H1 (cell line): ENCODE results near the gene NETO2. TPM values are rescaled to one million over a fixed set of nuclear protein-coding genes. Genes with fewer than 3 reads are reported as not detected.

Source experiments
- CTCF ChIA-PET: fragments of 300-600 bp; sonication (Branson Sonifier 250); formaldehyde crosslinking; loops from one replicate; lab custom pipeline; 2021; ENCODE audit not compliant: partially characterized antibody; lab: Charles Lee
- POLR2A ChIA-PET: fragments of 300-600 bp; sonication (Branson Sonifier 250); formaldehyde crosslinking; loops from one replicate; lab custom pipeline; 2021; ENCODE audit warnings: inconsistent platforms; ENCODE audit not compliant: partially characterized antibody; lab: Charles Lee
- DNase-seq, 2 experiments: peaks; one replicate each; pipeline versions ENCODE4 v3.0.0 to v3.0.0-alpha.2; 2010 to 2022; ENCODE audit warnings: low spot score in 2 of 2, low read depth in 1 of 2, mixed read lengths in 1 of 2
- FAIRE-seq: peaks from 2 replicates; lab custom pipeline; 2011; peaks lifted over from hg19 to GRCh38; lab: Jason Lieb, UNC
- H2AFZ ChIP-seq: 2 replicates; pipeline ENCODE4 v1.8.1; 2012; ENCODE audit warnings: low read length, inconsistent platforms
- H2AK5ac ChIP-seq: 2 replicates; pipeline ENCODE4 v1.6.1; 2013; ENCODE audit warnings: low read depth, low read length
- H2BK120ac ChIP-seq: replicated peaks from 2 replicates; pipeline ENCODE3; 2013; ENCODE audit warnings: low read depth, low read length, inconsistent platforms
- H2BK12ac ChIP-seq: 2 replicates; pipeline ENCODE4 v1.6.1; 2013; ENCODE audit warnings: low read depth, low read length
- H2BK15ac ChIP-seq: 2 replicates; pipeline ENCODE4 v1.6.1; 2013; ENCODE audit warnings: low read length
- H2BK20ac ChIP-seq: 2 replicates; pipeline ENCODE4 v1.6.1; 2013; ENCODE audit warnings: low read length
- H2BK5ac ChIP-seq: 2 replicates; pipeline ENCODE4 v1.6.1; 2013; ENCODE audit warnings: low read depth, low read length
- H3K14ac ChIP-seq: 2 replicates; pipeline ENCODE4 v1.6.1; 2013; ENCODE audit warnings: inconsistent platforms; ENCODE audit not compliant: insufficient read length
- H3K18ac ChIP-seq: 2 replicates; pipeline ENCODE4 v1.6.1; 2013; ENCODE audit warnings: low read length; ENCODE audit errors: extremely low read depth
- H3K23ac ChIP-seq: 2 replicates; pipeline ENCODE4 v1.6.1; 2013; ENCODE audit warnings: inconsistent platforms; ENCODE audit not compliant: insufficient read length
- H3K23me2 ChIP-seq: 2 replicates; pipeline ENCODE4 v1.6.1; 2013; ENCODE audit warnings: low read depth, low read length
- H3K27ac ChIP-seq: 2 replicates; pipeline ENCODE4 v1.6.1; 2011; ENCODE audit warnings: low read depth, low read length, inconsistent platforms
- H3K27me3 ChIP-seq, 4 experiments: replicated peaks in 1 of 4; 1 replicate in 1 of 4; 2 replicates in 3 of 4; pipeline versions ENCODE4 v1.6.1 to v1.8.1; 2011 to 2013; ENCODE audit warnings: low read length in 3 of 4, mild to moderate bottlenecking in 3 of 4, inconsistent platforms in 2 of 4, mixed read lengths in 2 of 4, moderate library complexity in 1 of 4; ENCODE audit not compliant: control insufficient read depth in 3 of 4, insufficient read depth in 3 of 4; ENCODE audit errors: extremely low read depth in 1 of 4
- H3K36me3 ChIP-seq, 4 experiments: 2 replicates each; pipeline versions ENCODE4 v1.6.1 to v1.8.1; 2011 to 2013; ENCODE audit warnings: mild to moderate bottlenecking in 4 of 4, low read length in 3 of 4, moderate library complexity in 2 of 4, control low read depth in 1 of 4, inconsistent platforms in 1 of 4; ENCODE audit not compliant: insufficient read depth in 4 of 4, control insufficient read depth in 2 of 4
- H3K4ac ChIP-seq: replicated peaks from 2 replicates; pipeline ENCODE3; 2013; ENCODE audit warnings: low read length, low read depth, mixed read lengths, inconsistent platforms; ENCODE audit not compliant: insufficient read length
- H3K4me1 ChIP-seq, 4 experiments: replicated peaks in 1 of 4; 1 replicate in 1 of 4; 2 replicates in 3 of 4; pipeline versions ENCODE4 v1.6.1 to v1.8.1; 2011 to 2013; ENCODE audit warnings: low read length in 3 of 4, inconsistent platforms in 2 of 4, mixed read lengths in 1 of 4; ENCODE audit not compliant: insufficient read depth in 4 of 4, control insufficient read depth in 3 of 4
- H3K4me2 ChIP-seq, 2 experiments: 2 replicates each; pipeline versions ENCODE4 v1.6.1 to v1.8.1; 2011 to 2013; ENCODE audit warnings: low read depth in 2 of 2, low read length in 2 of 2, control low read depth in 1 of 2, inconsistent platforms in 1 of 2, mild to moderate bottlenecking in 1 of 2; ENCODE audit not compliant: insufficient read depth in 1 of 2
- H3K4me3 ChIP-seq, 4 experiments: fragments of 200-600, 300-600 bp in 1 of 4; sonication (generic), shearing (Covaris generic), sonication (Bioruptor Twin) in 1 of 4; 2 replicates each; pipeline versions ENCODE4 v1.5.1 to v1.8.1; 2011 to 2016; ENCODE audit warnings: low read length in 4 of 4, low read depth in 3 of 4, control low read depth in 2 of 4, inconsistent platforms in 2 of 4, mild to moderate bottlenecking in 2 of 4, mixed read lengths in 1 of 4, moderate library complexity in 1 of 4; ENCODE audit not compliant: insufficient read depth in 2 of 4; ENCODE audit errors: extremely low read depth in 1 of 4
- H3K56ac ChIP-seq: replicated peaks from 2 replicates; pipeline ENCODE3; 2013; ENCODE audit warnings: low read depth, mild to moderate bottlenecking, mixed read lengths, low read length, inconsistent platforms; ENCODE audit not compliant: insufficient read length
- H3K79me1 ChIP-seq: 2 replicates; pipeline ENCODE4 v1.6.1; 2013; ENCODE audit warnings: low read depth, low read length, control low read depth
- H3K79me2 ChIP-seq, 2 experiments: 2 replicates each; pipeline versions ENCODE4 v1.6.1 to v1.8.1; 2012 to 2013; ENCODE audit warnings: low read length in 2 of 2, mild to moderate bottlenecking in 2 of 2, inconsistent platforms in 1 of 2; ENCODE audit not compliant: insufficient read depth in 2 of 2, control insufficient read depth in 1 of 2
- H3K9ac ChIP-seq, 4 experiments: replicated peaks in 1 of 4; 1 replicate in 1 of 4; 2 replicates in 3 of 4; pipeline versions ENCODE4 v1.6.1 to v1.8.1; 2011 to 2013; ENCODE audit warnings: low read depth in 3 of 4, low read length in 3 of 4, control low read depth in 2 of 4, mild to moderate bottlenecking in 2 of 4, moderate library complexity in 2 of 4, inconsistent platforms in 1 of 4; ENCODE audit errors: extremely low read depth in 1 of 4
- H3K9me3 ChIP-seq, 2 experiments: 2 replicates each; pipeline versions ENCODE4 v1.6.1 to v1.8.1; 2012 to 2013; ENCODE audit warnings: mild to moderate bottlenecking in 2 of 2, moderate library complexity in 2 of 2, control low read depth in 1 of 2, inconsistent platforms in 1 of 2, low read depth in 1 of 2, low read length in 1 of 2, mixed read lengths in 1 of 2; ENCODE audit not compliant: insufficient read depth in 2 of 2
- H4K20me1 ChIP-seq, 2 experiments: replicated peaks in 1 of 2; 2 replicates each; pipeline versions ENCODE3 to v1.8.1; 2011 to 2013; ENCODE audit warnings: inconsistent platforms in 2 of 2, low read length in 2 of 2, mild to moderate bottlenecking in 1 of 2; ENCODE audit not compliant: insufficient read depth in 2 of 2, control insufficient read depth in 1 of 2
- H4K5ac ChIP-seq: 2 replicates; pipeline ENCODE4 v1.6.1; 2013; ENCODE audit warnings: low read length, low read depth, mixed read lengths, inconsistent platforms; ENCODE audit not compliant: insufficient read length
- H4K8ac ChIP-seq: 2 replicates; pipeline ENCODE4 v1.8.0; 2013; ENCODE audit warnings: mild to moderate bottlenecking, moderate library complexity, low read length, inconsistent platforms; ENCODE audit not compliant: insufficient read depth; ENCODE audit errors: extremely low read depth
- H4K91ac ChIP-seq: replicated peaks from 2 replicates; pipeline ENCODE3; 2013; ENCODE audit warnings: low read length, mixed read lengths, inconsistent platforms; ENCODE audit not compliant: insufficient read length
- MAFK ChIP-seq: IDR thresholded peaks from 2 replicates; pipeline ENCODE4 v1.6.1; 2012; ENCODE audit warnings: low read depth, mild to moderate bottlenecking, improper control_type of control experiment, low read length
- POLR2AphosphoS5 ChIP-seq: IDR thresholded peaks from 2 replicates; pipeline ENCODE4 v1.6.1; 2011; ENCODE audit warnings: low read depth, low read length
- WGBS, 2 experiments: shearing (Covaris generic) in 1 of 2; methylation state at CpG; one replicate each; pipeline versions ENCODE4 v1.1.6 to v1.1.7; 2013 to 2015; ENCODE audit warnings: low lambda C conversion rate in 2 of 2, mixed read lengths in 2 of 2, inconsistent platforms in 1 of 2, low coverage in 1 of 2, missing lambda C conversion rate in 1 of 2; ENCODE audit not compliant: insufficient replicate concordance in 2 of 2, insufficient coverage in 1 of 2, insufficient read length in 1 of 2; ENCODE audit errors: extremely low coverage in 1 of 2, missing lambda C conversion rate in 1 of 2; 5-methylcytosine and 5-hydroxymethylcytosine counted together
- polyA plus RNA-seq, 7 experiments: library from polyadenylated mRNA; depleted of rRNA in 3 of 7; stranded (reverse) in 5 of 7; unstranded in 2 of 7; fragments of >200 nt in 5 of 7; fragments of 200-250 nt in 2 of 7; gene quantifications; 1 replicate in 5 of 7; 2 replicates in 1 of 7; 4 replicates in 1 of 7; pipeline versions ENCODE4 v1.2.1 to v1.2.3, GENCODE V29; 2011 to 2013; ENCODE audit warnings: missing spikeins in 2 of 7, mixed read lengths in 2 of 7
- total RNA-seq: library from RNA; stranded (reverse); fragmentation: NEBNext Ultra II Directional; extraction: Animal tissue kit (Norgen Biotek cat#: 25700); gene quantifications from 2 replicates; pipeline ENCODE4 v1.2.1, GENCODE V29; 2021

NETO2 gene
- total and polyA plus RNA-seq, 2 of the 8 experiments (the other 6 are each of a cell fraction or from before 2014, with no cell fraction given), result 9.4 to 12.5 TPM

GRCh38 chr16:47081115-47081514, 62.6 kb downstream of the NETO2 start:
- peaks cover 0 to 5% (median 1%) of the 10 kb centered on the region in 4 experiments; a peak in 3 of 8 replicates for H3K36me3 ChIP-seq
- no peak overlapping the region for H2AK5ac ChIP-seq
- no peak overlapping the region for H4K8ac ChIP-seq
- no peaks in the 10 kb centered on the region for H3K27me3 ChIP-seq
- H2BK15ac ChIP-seq, result no peak overlapping the region
- no peaks in the 10 kb centered on the region for H4K20me1 ChIP-seq
- H2AFZ ChIP-seq, result no peak overlapping the region
- no peak overlapping the region for H3K56ac ChIP-seq
- H3K79me1 ChIP-seq, result no peaks in the 10 kb centered on the region
- no peak overlapping the region for H2BK12ac ChIP-seq
- no peak overlapping the region for H3K23ac ChIP-seq
- H4K5ac ChIP-seq, result no peak overlapping the region
- ChIA-PET POLR2A (no interaction called here), CTCF (interaction anchor here (1.1 to 1.7 kb wide), 3 partner anchors 14 to 61 kb away, joined by 3 to 5 read pairs (median 4); no protein-coding TSS in a partner anchor)
- peaks cover 0 to 5% (median 1%) of the 10 kb centered on the region in 4 experiments; a peak in 2 of 7 replicates for H3K4me1 ChIP-seq
- no peaks in the 10 kb centered on the region for H3K79me2 ChIP-seq
- no peak for DNase-seq
- no peak overlapping the region for H2BK20ac ChIP-seq
- H3K27ac ChIP-seq, result no peak overlapping the region
- H3K23me2 ChIP-seq, result no peaks in the 10 kb centered on the region
- H3K4me2 ChIP-seq, result no peak overlapping the region
- TF ChIP-seq POLR2AphosphoS5 (no peak), MAFK (peak; percentile 82)
- no peaks in the 10 kb centered on the region for H3K9me3 ChIP-seq
- H3K14ac ChIP-seq, result no peak overlapping the region
- WGBS, 2 experiments, result 94% methylated on average over 1 of the region's 1 CpG; no CpG with 5 or more reads in 1 of the 2 experiments
- no peak overlapping the region for H4K91ac ChIP-seq
- no peak overlapping the region for H3K9ac ChIP-seq
- no peak overlapping the region for H3K4me3 ChIP-seq
- no peak overlapping the region for H3K4ac ChIP-seq
- H2BK120ac ChIP-seq, result no peak overlapping the region
- no peak overlapping the region for H3K18ac ChIP-seq
- FAIRE-seq, result no peak
- no peak overlapping the region for H2BK5ac ChIP-seq
